ENCODE measurements around the gene FAM13A.
"Not testable (repeated sequence)": the region's sequence is repeated elsewhere in the genome, so short reads cannot be mapped to it uniquely, and the experiment has no call there.

Gene FAM13A

GRCh38 chr4:88908003-88908402, 149.0 kb downstream of the FAM13A start:
- H3K27me3 Mint-ChIP-seq, result no peaks in the 10 kb centered on the region
- H3K27ac Mint-ChIP-seq, result no peak overlapping the region
- H3K4me3 Mint-ChIP-seq, result no peak overlapping the region
- H3K4me1 Mint-ChIP-seq (ENCODE audit: low read depth), result peaks cover 9% of the 10 kb centered on the region
- H3K9me3 Mint-ChIP-seq, result no peaks in the 10 kb centered on the region
- intact Hi-C loops (cut with micrococcal nuclease), result no loop called here
- no peaks in the 10 kb centered on the region for H3K36me3 Mint-ChIP-seq (ENCODE audit: low read depth)

- Mint-ChIP-seq H3K4me1 (ENCODE audit: low read depth) (peaks cover 9% of the 10 kb centered on the region), H3K4me3 (no peak overlapping the region), H3K9me3 (no peaks in the 10 kb centered on the region), H3K27me3 (no peaks in the 10 kb centered on the region), H3K36me3 (ENCODE audit: low read depth) (no peaks in the 10 kb centered on the region), H3K27ac (no peak overlapping the region)
- intact Hi-C loops (cut with micrococcal nuclease), result no loop called here
These were observed 149.5 kb downstream of the FAM13A start for GRCh38 chr4:88907478-88907877.

GRCh38 chr4:88904240-88904639, 152.7 kb downstream of the FAM13A start:
- H3K27me3 Mint-ChIP-seq; H3K4me1 Mint-ChIP-seq (ENCODE audit: low read depth); H3K36me3 Mint-ChIP-seq (ENCODE audit: low read depth); H3K27ac Mint-ChIP-seq; intact Hi-C loops (cut with micrococcal nuclease); H3K4me3 Mint-ChIP-seq: not testable (repeated sequence)
- peaks cover 13% of the 10 kb centered on the region for H3K9me3 Mint-ChIP-seq

GRCh38 chr4:88900432-88900831, 156.6 kb downstream of the FAM13A start:
- peaks cover 10% of the 10 kb centered on the region for H3K4me1 Mint-ChIP-seq (ENCODE audit: low read depth)
- H3K36me3 Mint-ChIP-seq (ENCODE audit: low read depth), result no peaks in the 10 kb centered on the region
- no peak overlapping the region for H3K27ac Mint-ChIP-seq
- H3K9me3 Mint-ChIP-seq, result peaks cover 13% of the 10 kb centered on the region
- H3K4me3 Mint-ChIP-seq, result no peak overlapping the region
- no peaks in the 10 kb centered on the region for H3K27me3 Mint-ChIP-seq
- intact Hi-C loops (cut with micrococcal nuclease), result no loop called here

GRCh38 chr4:88897752-88898151, 159.2 kb downstream of the FAM13A start:
- Mint-ChIP-seq H3K9me3 (peaks cover 13% of the 10 kb centered on the region), H3K27ac (no peak overlapping the region), H3K4me1 (ENCODE audit: low read depth) (peaks cover 10% of the 10 kb centered on the region), H3K27me3 (no peaks in the 10 kb centered on the region), H3K4me3 (no peak overlapping the region), H3K36me3 (ENCODE audit: low read depth) (no peaks in the 10 kb centered on the region)
- intact Hi-C loops (cut with micrococcal nuclease), result no loop called here

- H3K36me3 Mint-ChIP-seq (ENCODE audit: low read depth), result no peaks in the 10 kb centered on the region
- no peak overlapping the region for H3K27ac Mint-ChIP-seq
- H3K9me3 Mint-ChIP-seq, result peaks cover 13% of the 10 kb centered on the region
- no peak overlapping the region for H3K4me3 Mint-ChIP-seq
- H3K4me1 Mint-ChIP-seq (ENCODE audit: low read depth), result peaks cover 10% of the 10 kb centered on the region
- no peaks in the 10 kb centered on the region for H3K27me3 Mint-ChIP-seq
- intact Hi-C loops (cut with micrococcal nuclease), result no loop called here
These were observed 159.8 kb downstream of the FAM13A start for GRCh38 chr4:88897180-88897579.

GRCh38 chr4:88893961-88894360, 163.0 kb downstream of the FAM13A start:
- intact Hi-C loops (cut with micrococcal nuclease), result no loop called here
- H3K4me1 Mint-ChIP-seq (ENCODE audit: low read depth), result no peaks in the 10 kb centered on the region
- no peaks in the 10 kb centered on the region for H3K27me3 Mint-ChIP-seq
- no peak overlapping the region for H3K4me3 Mint-ChIP-seq
- H3K9me3 Mint-ChIP-seq, result no peaks in the 10 kb centered on the region
- no peak overlapping the region for H3K27ac Mint-ChIP-seq
- no peaks in the 10 kb centered on the region for H3K36me3 Mint-ChIP-seq (ENCODE audit: low read depth)

- H3K27me3 Mint-ChIP-seq, result no peaks in the 10 kb centered on the region
- H3K4me1 Mint-ChIP-seq (ENCODE audit: low read depth), result no peaks in the 10 kb centered on the region
- no peaks in the 10 kb centered on the region for H3K9me3 Mint-ChIP-seq
- intact Hi-C loops (cut with micrococcal nuclease), result no loop called here
- H3K36me3 Mint-ChIP-seq (ENCODE audit: low read depth), result no peaks in the 10 kb centered on the region
- H3K4me3 Mint-ChIP-seq, result no peak overlapping the region
- no peak overlapping the region for H3K27ac Mint-ChIP-seq
These were observed 164.3 kb downstream of the FAM13A start for GRCh38 chr4:88892646-88893045.

- Mint-ChIP-seq H3K4me3 (no peak overlapping the region), H3K27ac (no peak overlapping the region), H3K9me3 (no peaks in the 10 kb centered on the region), H3K36me3 (ENCODE audit: low read depth) (no peaks in the 10 kb centered on the region), H3K27me3 (no peaks in the 10 kb centered on the region), H3K4me1 (ENCODE audit: low read depth) (no peaks in the 10 kb centered on the region)
- intact Hi-C loops (cut with micrococcal nuclease), result no loop called here
These were observed 165.3 kb downstream of the FAM13A start for GRCh38 chr4:88891636-88892035.

- intact Hi-C loops (cut with micrococcal nuclease); H3K36me3 Mint-ChIP-seq (ENCODE audit: low read depth); H3K27me3 Mint-ChIP-seq; H3K27ac Mint-ChIP-seq; H3K9me3 Mint-ChIP-seq; H3K4me1 Mint-ChIP-seq (ENCODE audit: low read depth); H3K4me3 Mint-ChIP-seq: not testable (repeated sequence)
These were observed 169.6 kb downstream of the FAM13A start for GRCh38 chr4:88887409-88887808.

GRCh38 chr4:88881227-88881569, 175.8 kb downstream of the FAM13A start:
- Mint-ChIP-seq H3K4me1 (ENCODE audit: low read depth) (peaks cover 6% of the 10 kb centered on the region), H3K36me3 (ENCODE audit: low read depth) (no peaks in the 10 kb centered on the region), H3K27ac (no peak overlapping the region), H3K9me3 (no peaks in the 10 kb centered on the region), H3K27me3 (no peaks in the 10 kb centered on the region), H3K4me3 (no peak overlapping the region)
- intact Hi-C loops (cut with micrococcal nuclease), result no loop called here

GRCh38 chr4:88880501-88881226, 176.3 kb downstream of the FAM13A start:
- Mint-ChIP-seq H3K27ac (no peak overlapping the region), H3K4me3 (no peak overlapping the region), H3K36me3 (ENCODE audit: low read depth) (no peaks in the 10 kb centered on the region), H3K9me3 (no peaks in the 10 kb centered on the region), H3K27me3 (no peaks in the 10 kb centered on the region), H3K4me1 (ENCODE audit: low read depth) (peaks cover 6% of the 10 kb centered on the region)
- intact Hi-C loops (cut with micrococcal nuclease), result no loop called here

- no peaks in the 10 kb centered on the region for H3K9me3 Mint-ChIP-seq
- intact Hi-C loops (cut with micrococcal nuclease), result no loop called here
- no peak overlapping the region for H3K4me3 Mint-ChIP-seq
- no peaks in the 10 kb centered on the region for H3K36me3 Mint-ChIP-seq (ENCODE audit: low read depth)
- H3K27ac Mint-ChIP-seq, result no peak overlapping the region
- H3K4me1 Mint-ChIP-seq (ENCODE audit: low read depth), result peaks cover 6% of the 10 kb centered on the region
- no peaks in the 10 kb centered on the region for H3K27me3 Mint-ChIP-seq
These were observed 177.0 kb downstream of the FAM13A start for GRCh38 chr4:88879991-88880390.

- Mint-ChIP-seq H3K4me3 (no peak overlapping the region), H3K36me3 (ENCODE audit: low read depth) (no peaks in the 10 kb centered on the region), H3K27me3 (no peaks in the 10 kb centered on the region), H3K27ac (no peak overlapping the region), H3K4me1 (ENCODE audit: low read depth) (peaks cover 12% of the 10 kb centered on the region), H3K9me3 (no peaks in the 10 kb centered on the region)
- intact Hi-C loops (cut with micrococcal nuclease), result no loop called here
These were observed 178.3 kb downstream of the FAM13A start for GRCh38 chr4:88878642-88879041.

- H3K36me3 Mint-ChIP-seq (ENCODE audit: low read depth), result no peaks in the 10 kb centered on the region
These were observed 186.6 kb downstream of the FAM13A start for GRCh38 chr4:88870428-88870827.

More at GRCh38 chr4:88870428-88870827, 186.6 kb downstream of the FAM13A start:
- H3K4me3 Mint-ChIP-seq, result no peak overlapping the region
- H3K4me1 Mint-ChIP-seq (ENCODE audit: low read depth), result peaks cover 17% of the 10 kb centered on the region
- H3K9me3 Mint-ChIP-seq, result no peaks in the 10 kb centered on the region
- intact Hi-C loops (cut with micrococcal nuclease), result no loop called here
- H3K27ac Mint-ChIP-seq, result no peak overlapping the region
- H3K27me3 Mint-ChIP-seq, result peaks cover 48% of the 10 kb centered on the region

All from dendritic cell treated with granulocyte-macrophage colony-stimulating factor and Interleukin-4, amounts not matched to agents 40 ng/mL and 50 ng/mL, for 4 days (primary cell).